Activated T-helper 17 cell treated with anti-CD3 and anti-CD28 coated beads, Interleukin-2, amount 50 U/mL, for 72 hours (primary cell): ENCODE results near the gene DOCK4. TPM values are rescaled to one million over a fixed set of nuclear protein-coding genes. Genes with fewer than 3 reads are reported as not detected.

Experiments used
- ATAC-seq: fragments of 150-1000 bp; cut with Tn5 transposase; replicated peaks from 2 replicates; pipeline ENCODE4 v1.10.0; 2021; ENCODE audit warnings: mild to moderate bottlenecking, moderate library complexity
- H3K27ac Mint-ChIP-seq: one replicate; pipeline ENCODE4 v1.8.0; 2022; ENCODE audit warnings: mixed read lengths
- H3K27me3 Mint-ChIP-seq: one replicate; pipeline ENCODE4 v1.8.0; 2022; ENCODE audit warnings: mixed read lengths
- H3K36me3 Mint-ChIP-seq: one replicate; pipeline ENCODE4 v1.8.0; 2022; ENCODE audit warnings: low read depth, mild to moderate bottlenecking, mixed read lengths
- H3K4me1 Mint-ChIP-seq: one replicate; pipeline ENCODE4 v1.8.0; 2022; ENCODE audit warnings: mixed read lengths
- H3K4me3 Mint-ChIP-seq: one replicate; pipeline ENCODE4 v1.8.0; 2022; ENCODE audit warnings: mild to moderate bottlenecking, mixed read lengths
- H3K9me3 Mint-ChIP-seq: one replicate; pipeline ENCODE4 v1.8.0; 2022; ENCODE audit warnings: mixed read lengths
- total RNA-seq, 2 donors: library from RNA; stranded (reverse); gene quantifications; one replicate each; pipeline ENCODE4 v1.2.3, GENCODE V29; 2022

DOCK4 gene
- total RNA-seq, 2 donors from 2014 or later: 0.50 to 1.5 TPM

DNA sequence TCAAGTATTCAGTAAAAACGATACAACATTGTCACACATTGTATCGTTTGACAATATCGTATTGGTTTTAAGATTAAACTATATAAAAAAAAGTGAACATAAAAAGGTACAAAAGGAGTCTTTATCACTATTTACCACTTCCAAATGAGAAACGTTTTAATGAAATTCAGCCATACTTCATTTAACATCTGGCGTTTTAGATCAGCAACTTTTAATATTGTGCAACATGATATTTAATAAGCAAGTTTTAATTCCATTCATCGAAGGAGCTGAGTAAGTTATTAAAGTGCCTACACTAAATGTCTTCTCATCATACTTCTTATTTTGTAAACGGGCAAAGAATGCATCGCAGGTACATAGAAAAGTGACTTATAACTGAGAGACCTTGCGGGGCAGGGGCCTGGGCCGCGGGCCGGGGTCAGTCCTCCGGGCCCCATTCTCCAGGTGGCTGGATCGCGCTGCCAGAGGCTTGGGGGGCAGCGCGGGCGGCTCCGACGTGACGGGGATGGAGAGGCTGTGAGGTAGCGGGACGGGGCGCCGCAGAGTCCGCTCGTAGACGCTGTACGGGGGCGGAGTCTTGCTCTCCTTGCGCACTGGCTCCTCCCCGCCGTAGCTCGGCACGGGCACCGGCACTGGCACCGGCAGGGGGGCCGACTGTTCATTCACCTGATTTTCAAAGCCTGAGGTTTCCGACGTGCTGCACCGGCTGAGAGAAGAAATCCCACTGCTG, 478.1 kb downstream of the DOCK4 start:
- H3K27me3 Mint-ChIP-seq: no peaks in the 10 kb centered on the region
- H3K27ac Mint-ChIP-seq: no peak overlapping the region
- no peaks in the 10 kb centered on the region for H3K4me1 Mint-ChIP-seq
- no peaks in the 10 kb centered on the region for H3K36me3 Mint-ChIP-seq
- ATAC-seq: no peak
- no peak overlapping the region for H3K4me3 Mint-ChIP-seq
- no peaks in the 10 kb centered on the region for H3K9me3 Mint-ChIP-seq

DNA sequence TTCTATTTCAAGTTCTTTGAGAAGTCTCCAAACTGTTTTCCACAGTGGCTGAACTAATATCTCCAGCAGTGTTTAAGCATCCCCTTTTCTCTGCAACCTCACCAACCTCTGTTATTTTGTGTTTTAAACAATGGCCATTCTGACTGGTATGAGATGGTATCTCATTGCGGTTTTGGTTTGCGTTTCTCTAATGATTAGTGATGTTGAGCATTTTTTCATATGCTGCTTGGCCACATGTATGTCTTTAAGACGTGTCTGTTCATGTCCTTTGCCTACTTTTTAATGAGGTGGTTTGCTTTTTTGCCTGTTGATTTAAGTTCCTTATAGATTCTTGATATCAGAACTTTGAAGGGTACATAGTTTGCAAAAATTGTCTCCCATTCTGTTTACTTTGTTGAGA, 487.3 kb downstream of the DOCK4 start:
- H3K9me3 Mint-ChIP-seq: no peaks in the 10 kb centered on the region
- H3K4me1 Mint-ChIP-seq: no peaks in the 10 kb centered on the region
- no peak overlapping the region for H3K4me3 Mint-ChIP-seq
- no peak overlapping the region for H3K27ac Mint-ChIP-seq
- ATAC-seq: no peak
- no peaks in the 10 kb centered on the region for H3K36me3 Mint-ChIP-seq
- H3K27me3 Mint-ChIP-seq: peaks cover 6% of the 10 kb centered on the region

DNA sequence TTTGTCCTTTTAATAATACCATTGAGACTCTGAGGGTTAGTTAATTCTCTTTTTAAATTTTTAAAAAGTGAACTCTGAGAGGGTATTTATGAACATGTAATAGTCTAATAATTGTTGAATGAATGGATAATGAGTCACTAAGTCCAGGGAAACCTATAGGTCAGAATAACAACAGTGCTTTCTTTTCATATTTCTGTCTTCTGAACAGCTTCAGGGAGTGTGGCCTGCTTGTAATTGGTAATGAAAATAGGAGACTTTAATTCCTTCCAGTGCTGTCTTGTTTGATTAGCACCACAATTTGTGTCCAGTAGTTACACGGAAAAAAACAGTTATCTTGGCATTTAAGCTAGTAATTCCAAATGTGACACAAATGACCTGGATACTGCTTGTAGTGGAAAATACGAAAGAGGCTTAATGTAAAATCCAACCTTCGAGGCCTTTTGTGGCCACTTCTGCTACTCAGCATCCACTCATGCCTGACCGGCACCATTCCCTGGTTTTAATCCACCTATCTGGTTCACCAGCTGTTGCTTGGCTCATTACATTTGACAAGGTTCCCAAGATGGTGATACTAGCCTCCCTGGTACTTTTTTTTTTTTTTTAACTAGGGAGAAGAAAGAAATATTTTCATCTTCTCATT, 494.7 kb downstream of the DOCK4 start:
- H3K27ac Mint-ChIP-seq: no peak overlapping the region
- H3K4me1 Mint-ChIP-seq: no peaks in the 10 kb centered on the region
- no peaks in the 10 kb centered on the region for H3K9me3 Mint-ChIP-seq
- ATAC-seq: no peak
- H3K36me3 Mint-ChIP-seq: no peaks in the 10 kb centered on the region
- H3K4me3 Mint-ChIP-seq: no peak overlapping the region
- H3K27me3 Mint-ChIP-seq: peaks cover 21% of the 10 kb centered on the region

DNA sequence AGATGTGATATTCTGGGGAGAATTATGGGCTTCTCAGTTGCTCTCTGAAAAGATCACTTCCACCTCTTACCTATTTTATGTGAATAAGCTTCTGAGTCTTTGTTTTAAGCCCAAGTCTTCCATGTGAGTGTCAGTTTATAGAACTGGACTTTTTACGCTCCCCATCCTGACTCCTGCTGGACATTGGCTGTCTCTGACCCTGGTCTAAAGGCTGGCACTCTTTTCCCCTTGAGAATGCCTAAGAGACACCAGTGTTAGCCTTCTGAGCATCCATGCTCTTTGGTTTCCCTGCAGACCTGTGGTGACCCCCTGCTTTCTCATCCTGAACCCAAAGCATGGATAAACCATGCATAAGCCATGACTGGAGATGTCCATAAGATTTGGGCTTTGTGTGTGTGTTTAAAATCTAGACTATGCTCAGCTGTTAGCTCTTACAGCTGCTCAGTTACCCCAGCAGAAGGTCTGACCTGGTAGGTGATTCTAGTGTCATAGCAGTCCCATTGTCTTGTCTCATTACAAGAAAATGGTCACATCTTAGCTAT, 495.3 kb downstream of the DOCK4 start:
- no peak for ATAC-seq
- peaks cover 21% of the 10 kb centered on the region for H3K27me3 Mint-ChIP-seq
- H3K4me3 Mint-ChIP-seq: no peak overlapping the region
- no peak overlapping the region for H3K27ac Mint-ChIP-seq
- no peaks in the 10 kb centered on the region for H3K9me3 Mint-ChIP-seq
- H3K4me1 Mint-ChIP-seq: no peaks in the 10 kb centered on the region
- H3K36me3 Mint-ChIP-seq: no peaks in the 10 kb centered on the region

DNA sequence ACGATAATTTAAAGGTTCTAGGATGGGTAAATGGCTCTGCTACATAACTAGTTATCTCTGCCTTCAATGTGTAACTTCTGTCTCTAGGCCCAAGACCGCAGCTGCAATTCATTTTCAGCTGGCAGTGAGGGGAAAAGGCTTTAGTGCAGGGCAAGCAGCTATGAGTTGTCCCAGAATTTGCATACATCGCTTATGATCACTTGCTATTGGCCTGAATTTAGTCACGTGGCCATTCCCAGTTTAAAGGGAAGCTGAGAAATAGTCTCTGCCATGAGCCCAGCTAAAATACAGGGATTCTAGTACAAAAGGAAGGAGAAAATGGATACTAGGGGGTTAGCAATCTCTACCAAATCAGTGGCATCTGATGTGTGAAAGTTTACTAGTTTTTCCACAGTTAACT, 498.1 kb downstream of the DOCK4 start:
- H3K4me3 Mint-ChIP-seq: no peak overlapping the region
- H3K27ac Mint-ChIP-seq: no peak overlapping the region
- H3K36me3 Mint-ChIP-seq: no peaks in the 10 kb centered on the region
- H3K4me1 Mint-ChIP-seq: no peaks in the 10 kb centered on the region
- H3K9me3 Mint-ChIP-seq: no peaks in the 10 kb centered on the region
- H3K27me3 Mint-ChIP-seq: peaks cover 14% of the 10 kb centered on the region
- no peak for ATAC-seq

DNA sequence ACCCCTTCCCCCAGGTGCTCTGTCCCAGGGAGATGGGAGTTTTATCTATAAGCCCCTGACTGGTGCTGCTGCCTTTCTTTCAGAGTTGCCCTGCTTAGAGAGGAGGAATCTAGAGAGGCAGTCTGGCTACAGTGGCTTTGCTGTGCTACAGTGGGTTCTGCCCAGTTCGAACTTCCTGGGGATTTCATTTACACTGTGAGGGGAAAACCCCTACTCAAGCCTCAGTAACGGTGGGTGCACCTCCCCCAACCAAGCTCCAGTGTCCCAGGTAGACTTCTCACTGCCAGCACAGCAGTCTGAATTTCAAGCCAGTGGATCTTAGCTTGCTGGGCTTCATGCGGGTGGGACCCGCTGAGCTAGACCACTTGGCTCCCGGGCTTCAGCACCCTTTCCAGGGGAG, 500.4 kb downstream of the DOCK4 start:
- H3K36me3 Mint-ChIP-seq: no peaks in the 10 kb centered on the region
- ATAC-seq: no peak
- H3K27ac Mint-ChIP-seq: no peak overlapping the region
- H3K9me3 Mint-ChIP-seq: no peaks in the 10 kb centered on the region
- H3K27me3 Mint-ChIP-seq: peaks cover 8% of the 10 kb centered on the region
- H3K4me3 Mint-ChIP-seq: no peak overlapping the region
- no peaks in the 10 kb centered on the region for H3K4me1 Mint-ChIP-seq

DNA sequence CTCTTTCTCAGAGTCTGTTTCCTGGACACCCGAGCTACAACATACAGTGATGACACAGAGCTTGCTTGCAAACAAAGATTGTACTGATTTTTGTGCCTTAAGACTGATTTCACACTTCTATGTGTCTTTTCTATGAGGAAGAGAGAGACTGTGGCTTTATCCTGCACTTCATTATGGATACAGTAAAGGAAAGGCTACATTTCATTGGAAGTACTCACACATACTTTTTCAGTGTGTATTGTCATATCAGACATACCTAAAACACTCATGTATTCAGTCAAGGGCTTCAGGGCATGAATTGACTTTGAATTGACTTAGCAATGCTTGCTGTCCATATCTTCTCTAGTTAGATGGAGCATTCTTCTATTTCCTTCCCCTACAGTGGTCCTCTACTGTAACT, 508.4 kb downstream of the DOCK4 start:
- H3K27ac Mint-ChIP-seq: no peak overlapping the region
- no peaks in the 10 kb centered on the region for H3K4me1 Mint-ChIP-seq
- peaks cover 3% of the 10 kb centered on the region for H3K27me3 Mint-ChIP-seq
- no peak overlapping the region for H3K4me3 Mint-ChIP-seq
- no peaks in the 10 kb centered on the region for H3K36me3 Mint-ChIP-seq
- ATAC-seq: no peak
- no peaks in the 10 kb centered on the region for H3K9me3 Mint-ChIP-seq

DNA sequence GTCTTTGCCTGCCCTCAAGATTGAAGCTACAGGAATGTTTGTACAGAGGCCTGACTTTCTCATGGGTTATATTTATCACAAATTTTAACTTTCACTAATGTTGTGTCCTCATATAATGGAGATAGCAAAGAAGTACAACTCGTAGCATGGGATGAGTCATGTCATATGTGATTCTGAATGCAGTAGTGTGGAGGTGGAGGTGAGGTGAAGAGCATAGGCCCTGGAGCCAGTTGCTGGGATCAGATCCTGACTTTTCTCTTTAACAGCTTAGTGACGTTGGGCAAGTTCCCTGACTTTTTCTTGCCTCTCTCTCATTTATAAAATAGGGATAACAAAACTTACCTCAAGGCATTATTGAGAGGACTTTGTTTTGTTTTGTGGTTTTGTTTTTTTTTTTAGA, 511.8 kb downstream of the DOCK4 start:
- peaks cover 3% of the 10 kb centered on the region for H3K27me3 Mint-ChIP-seq
- no peaks in the 10 kb centered on the region for H3K9me3 Mint-ChIP-seq
- H3K4me1 Mint-ChIP-seq: no peaks in the 10 kb centered on the region
- H3K27ac Mint-ChIP-seq: no peak overlapping the region
- no peak for ATAC-seq
- H3K4me3 Mint-ChIP-seq: no peak overlapping the region
- H3K36me3 Mint-ChIP-seq: no peaks in the 10 kb centered on the region

DNA sequence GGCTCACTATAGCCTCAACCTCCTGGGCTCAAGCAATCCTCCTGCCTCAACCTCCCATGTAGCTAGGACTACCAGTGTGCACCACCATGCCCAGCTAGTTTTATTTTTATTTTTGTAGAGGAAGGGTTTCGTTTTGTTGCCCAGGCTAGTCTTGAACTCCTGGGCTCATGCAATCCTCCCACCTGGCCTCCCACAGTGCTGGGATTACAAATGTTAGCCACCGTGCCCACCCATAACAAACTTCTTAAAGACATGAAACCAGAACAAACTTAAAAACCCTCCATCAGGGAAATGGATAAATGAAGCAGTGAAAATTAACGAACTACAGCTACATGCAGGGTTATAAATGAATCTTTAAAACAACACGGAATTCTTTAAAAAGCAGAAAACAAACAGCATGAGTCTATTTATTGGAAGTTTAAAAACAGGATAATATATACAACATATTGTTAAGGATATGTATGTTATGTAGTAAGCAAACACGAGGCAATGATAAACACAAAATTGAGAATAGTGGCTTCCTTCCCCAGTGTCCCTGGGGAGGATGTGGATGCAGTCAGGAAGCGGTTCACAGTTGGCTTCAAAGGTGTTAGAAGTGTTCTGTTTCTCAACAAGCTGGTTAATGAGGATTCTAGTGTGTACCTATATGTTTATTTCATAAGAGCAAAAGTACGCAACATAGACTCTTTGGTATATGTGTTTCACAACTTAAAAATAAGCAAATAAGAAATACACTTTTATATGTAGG, 515.7 kb downstream of the DOCK4 start:
- no peak for ATAC-seq
- Mint-ChIP-seq H3K9me3 (no peaks in the 10 kb centered on the region), H3K36me3 (no peaks in the 10 kb centered on the region), H3K27ac (no peak overlapping the region), H3K27me3 (peaks cover 11% of the 10 kb centered on the region), H3K4me3 (no peak overlapping the region), H3K4me1 (no peaks in the 10 kb centered on the region)

DNA sequence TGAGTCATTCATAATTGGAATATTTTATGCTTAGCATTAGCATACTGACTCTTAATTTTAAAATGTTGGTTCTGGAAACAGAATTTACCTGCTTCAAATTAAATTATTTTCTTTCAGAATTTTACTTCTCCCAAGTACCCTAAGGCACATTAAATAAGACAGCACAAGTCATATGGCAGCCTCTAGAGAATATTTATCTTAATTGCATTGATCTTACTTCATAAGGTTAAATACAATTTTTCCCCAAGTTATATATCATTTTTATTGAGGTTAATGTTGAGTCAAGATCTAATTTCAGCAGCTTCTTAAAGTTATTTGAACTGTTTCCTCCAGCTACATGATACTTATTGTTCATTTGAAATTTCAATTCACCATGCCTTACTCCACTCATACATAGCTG, 520.9 kb downstream of the DOCK4 start:
- H3K4me3 Mint-ChIP-seq: no peak overlapping the region
- H3K27me3 Mint-ChIP-seq: peaks cover 11% of the 10 kb centered on the region

DNA sequence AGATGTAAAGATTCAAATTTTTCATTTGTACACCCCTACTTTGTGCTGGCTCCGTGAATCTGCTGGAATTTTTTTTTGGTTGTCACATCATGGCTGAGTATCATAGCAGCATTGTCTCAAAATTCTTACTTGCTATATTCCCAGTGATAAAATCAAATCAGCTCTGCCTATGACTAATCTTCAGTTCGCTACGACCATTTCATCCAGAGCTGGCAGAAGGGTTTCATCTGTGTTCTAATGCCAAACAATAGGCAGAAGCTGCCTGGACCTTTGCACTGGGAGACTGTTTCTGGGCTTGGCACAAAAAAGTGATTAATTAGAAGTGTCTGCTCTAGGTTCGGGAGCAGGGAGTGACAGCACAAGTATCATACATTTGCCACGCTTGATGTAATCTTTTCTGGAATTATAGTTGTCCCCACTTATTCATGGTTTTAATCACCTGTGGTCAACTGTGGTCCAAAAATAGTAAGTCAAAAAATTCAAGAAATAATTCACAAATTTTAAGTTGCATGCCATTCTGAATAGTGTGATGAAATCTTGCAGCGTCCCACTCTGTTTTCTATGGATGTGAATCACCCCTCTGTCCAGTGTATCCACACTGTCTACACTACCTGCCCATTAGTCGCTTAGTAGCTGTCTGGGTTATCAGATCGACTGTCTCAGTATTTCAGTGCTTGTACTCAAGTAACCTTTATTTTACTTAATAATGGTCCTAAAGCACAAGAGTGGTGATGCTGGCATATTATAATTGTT, 523.4 kb downstream of the DOCK4 start:
- Mint-ChIP-seq H3K27ac (no peak overlapping the region), H3K36me3 (no peaks in the 10 kb centered on the region), H3K27me3 (peaks cover 11% of the 10 kb centered on the region), H3K4me3 (no peak overlapping the region), H3K4me1 (no peaks in the 10 kb centered on the region), H3K9me3 (no peaks in the 10 kb centered on the region)
- ATAC-seq: no peak

More for the DNA sequence above, 520.9 kb downstream of the DOCK4 start:
- ATAC-seq: no peak
- Mint-ChIP-seq H3K36me3 (no peaks in the 10 kb centered on the region), H3K9me3 (no peaks in the 10 kb centered on the region), H3K4me1 (no peaks in the 10 kb centered on the region), H3K27ac (no peak overlapping the region)

DNA sequence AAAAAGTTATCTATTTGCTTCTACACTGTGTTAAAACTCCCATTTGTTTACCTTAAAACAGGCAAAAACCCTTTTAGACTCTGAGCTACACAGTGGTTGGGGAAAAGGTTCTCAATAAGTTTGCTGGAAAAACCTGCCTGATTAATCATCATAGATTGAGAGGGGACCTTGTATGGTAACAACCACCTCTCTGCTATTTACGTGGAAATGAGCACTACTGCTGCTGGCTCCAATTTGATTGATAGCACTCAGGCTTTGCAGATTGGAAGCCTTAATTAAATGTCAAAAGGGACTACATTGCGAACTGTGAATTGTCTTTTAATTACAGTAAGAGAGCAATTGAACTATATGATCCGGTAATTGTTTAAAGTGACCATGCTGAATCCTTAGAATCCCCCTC, 525.0 kb downstream of the DOCK4 start:
- Mint-ChIP-seq H3K4me1 (no peaks in the 10 kb centered on the region), H3K9me3 (no peaks in the 10 kb centered on the region), H3K36me3 (no peaks in the 10 kb centered on the region), H3K4me3 (no peak overlapping the region), H3K27ac (no peak overlapping the region), H3K27me3 (peaks cover 7% of the 10 kb centered on the region)
- no peak for ATAC-seq

DNA sequence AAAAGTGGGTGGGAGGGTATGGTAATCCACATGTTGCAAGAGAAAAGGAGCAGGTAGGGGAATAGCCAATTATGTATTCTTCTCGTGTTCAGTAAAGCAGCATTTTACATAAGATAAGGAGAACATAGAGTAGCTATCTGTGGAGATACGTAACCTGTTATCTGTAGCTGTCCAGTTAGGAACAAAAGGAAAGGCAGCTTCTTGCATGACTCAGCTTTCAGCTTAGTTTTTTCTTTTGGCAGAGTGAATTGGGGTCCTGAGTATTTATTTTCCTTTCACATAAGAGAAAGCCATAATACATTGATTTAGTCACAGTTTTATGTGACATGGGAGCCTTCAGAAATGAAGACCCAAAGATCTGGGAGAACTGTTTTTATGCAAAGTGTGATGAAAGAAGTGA, 527.2 kb downstream of the DOCK4 start:
- ATAC-seq: no peak
- Mint-ChIP-seq H3K36me3 (no peaks in the 10 kb centered on the region), H3K27me3 (peaks cover 4% of the 10 kb centered on the region), H3K4me1 (no peaks in the 10 kb centered on the region), H3K4me3 (no peak overlapping the region), H3K27ac (no peak overlapping the region), H3K9me3 (no peaks in the 10 kb centered on the region)

DNA sequence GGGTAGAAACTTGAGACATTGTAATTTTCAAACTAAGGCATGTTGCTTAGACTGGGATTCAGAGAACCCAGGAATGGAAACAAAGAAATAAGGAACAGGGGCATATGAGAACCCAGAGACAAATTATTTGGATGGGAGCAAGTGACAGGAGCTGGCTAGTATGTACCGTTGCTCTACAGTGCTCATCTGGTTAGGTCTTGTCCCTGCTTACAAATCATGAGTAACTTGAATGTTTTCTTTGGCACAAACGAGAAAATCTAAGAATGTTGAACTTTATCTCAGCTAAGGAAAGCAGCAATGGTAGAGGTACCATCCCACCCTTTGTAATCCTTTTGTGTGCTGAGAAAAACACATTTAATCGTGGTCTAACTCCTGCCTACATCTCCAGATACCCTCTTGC, 527.9 kb downstream of the DOCK4 start:
- peaks cover 9% of the 10 kb centered on the region for H3K27me3 Mint-ChIP-seq
- no peaks in the 10 kb centered on the region for H3K4me1 Mint-ChIP-seq
- no peak overlapping the region for H3K4me3 Mint-ChIP-seq
- no peaks in the 10 kb centered on the region for H3K9me3 Mint-ChIP-seq
- no peak for ATAC-seq
- H3K27ac Mint-ChIP-seq: no peak overlapping the region
- H3K36me3 Mint-ChIP-seq: no peaks in the 10 kb centered on the region
